DND-41 (cell line): ENCODE data around the gene TTLL11.

Source experiments
- EZH2 ChIP-seq: IDR thresholded peaks from 3 replicates; pipeline ENCODE4 v1.6.1; 2012; ENCODE audit warnings: borderline replicate concordance, low read depth, mild to moderate bottlenecking, moderate library complexity, low read length, inconsistent platforms; ENCODE audit not compliant: severe bottlenecking
- TF ChIP-seq, protein P1 (sequence below): IDR thresholded peaks from 2 replicates; pipeline ENCODE4 v1.5.1; 2012; ENCODE audit warnings: borderline replicate concordance, low read length, moderate library complexity, mild to moderate bottlenecking; ENCODE audit not compliant: poor library complexity, severe bottlenecking; ENCODE audit errors: extremely low read depth

DNA sequence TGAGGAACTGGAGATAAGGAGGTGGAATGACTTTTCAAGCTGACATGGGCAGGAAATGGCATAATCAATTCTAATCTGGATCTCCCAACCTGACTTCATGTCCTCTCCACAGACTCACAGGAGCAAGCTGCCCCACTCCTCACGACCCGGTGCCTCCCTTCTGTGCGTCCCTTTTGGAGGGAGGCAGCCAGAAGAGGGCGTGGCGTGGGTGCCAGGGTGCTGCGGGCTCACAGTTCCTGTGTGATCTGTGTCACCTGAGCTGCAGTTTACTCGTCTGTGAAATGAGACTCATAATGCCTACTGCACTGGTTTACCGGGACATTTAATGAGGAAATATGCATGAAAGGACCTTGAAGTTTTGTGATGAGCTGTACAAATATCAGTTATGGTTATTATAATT lies 234.3 kb downstream of the TTLL11 start:
- TF ChIP-seq, protein P1, sequence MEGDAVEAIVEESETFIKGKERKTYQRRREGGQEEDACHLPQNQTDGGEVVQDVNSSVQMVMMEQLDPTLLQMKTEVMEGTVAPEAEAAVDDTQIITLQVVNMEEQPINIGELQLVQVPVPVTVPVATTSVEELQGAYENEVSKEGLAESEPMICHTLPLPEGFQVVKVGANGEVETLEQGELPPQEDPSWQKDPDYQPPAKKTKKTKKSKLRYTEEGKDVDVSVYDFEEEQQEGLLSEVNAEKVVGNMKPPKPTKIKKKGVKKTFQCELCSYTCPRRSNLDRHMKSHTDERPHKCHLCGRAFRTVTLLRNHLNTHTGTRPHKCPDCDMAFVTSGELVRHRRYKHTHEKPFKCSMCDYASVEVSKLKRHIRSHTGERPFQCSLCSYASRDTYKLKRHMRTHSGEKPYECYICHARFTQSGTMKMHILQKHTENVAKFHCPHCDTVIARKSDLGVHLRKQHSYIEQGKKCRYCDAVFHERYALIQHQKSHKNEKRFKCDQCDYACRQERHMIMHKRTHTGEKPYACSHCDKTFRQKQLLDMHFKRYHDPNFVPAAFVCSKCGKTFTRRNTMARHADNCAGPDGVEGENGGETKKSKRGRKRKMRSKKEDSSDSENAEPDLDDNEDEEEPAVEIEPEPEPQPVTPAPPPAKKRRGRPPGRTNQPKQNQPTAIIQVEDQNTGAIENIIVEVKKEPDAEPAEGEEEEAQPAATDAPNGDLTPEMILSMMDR, result no peak
- TF ChIP-seq EZH2, result no peak
